GM21360 (cell line): Measurements from ENCODE around the gene PTGR1.
"Not testable (repeated sequence)": the region's sequence is repeated elsewhere in the genome, so short reads cannot be mapped to it uniquely, and the experiment has no call there.

Experiments
- ATAC-seq: cut with Tn5 transposase; IDR thresholded peaks from one replicate; pipeline ENCODE4 v1.9.1; 2021; ENCODE audit warnings: mild to moderate bottlenecking, moderate library complexity; ENCODE audit not compliant: unreplicated experiment

Gene PTGR1

GRCh38 chr9:111615928-111616327 is 16.5 kb upstream of the PTGR1 start:
- no peak for ATAC-seq

GRCh38 chr9:111613436-111614040 is 14.1 kb upstream of the PTGR1 start:
- no peak for ATAC-seq

- no peak for ATAC-seq
Measured at GRCh38 chr9:111610845-111611244, 11.4 kb upstream of the PTGR1 start.

- no peak for ATAC-seq
Measured at GRCh38 chr9:111610149-111610548, 10.7 kb upstream of the PTGR1 start.

GRCh38 chr9:111605041-111605559 is 5.7 kb upstream of the PTGR1 start:
- no peak for ATAC-seq

GRCh38 chr9:111604054-111604615 is 4.7 kb upstream of the PTGR1 start:
- ATAC-seq = no peak

GRCh38 chr9:111603041-111603440 is 3.6 kb upstream of the PTGR1 start:
- no peak for ATAC-seq

- no peak for ATAC-seq
Measured at GRCh38 chr9:111601237-111602018, 2.0 kb upstream of the PTGR1 start.

- ATAC-seq = no peak
Measured at GRCh38 chr9:111599955-111600343, 502 bp upstream of the PTGR1 start.

- no peak for ATAC-seq
Measured at GRCh38 chr9:111598733-111599091, 735 bp downstream of the PTGR1 start.

- no peak for ATAC-seq
Measured at GRCh38 chr9:111597852-111598732, 1.4 kb downstream of the PTGR1 start.

- ATAC-seq = no peak
Measured at GRCh38 chr9:111588846-111589245, 10.6 kb downstream of the PTGR1 start.

GRCh38 chr9:111586378-111586777 is 13.1 kb downstream of the PTGR1 start:
- ATAC-seq = no peak

GRCh38 chr9:111582888-111583287 is 16.6 kb downstream of the PTGR1 start:
- ATAC-seq = no peak

GRCh38 chr9:111572950-111573604 is 26.4 kb downstream of the PTGR1 start:
- ATAC-seq = no peak

- not testable (repeated sequence) for ATAC-seq
Measured at GRCh38 chr9:111568127-111568526, 31.3 kb downstream of the PTGR1 start.

- no peak for ATAC-seq
Measured at GRCh38 chr9:111566234-111566633, 33.2 kb downstream of the PTGR1 start.

- ATAC-seq = no peak
Measured at GRCh38 chr9:111561165-111561719, 38.2 kb downstream of the PTGR1 start.

- no peak for ATAC-seq
Measured at GRCh38 chr9:111559000-111559610, 40.3 kb downstream of the PTGR1 start.

- not testable (repeated sequence) for ATAC-seq
Measured at GRCh38 chr9:111555425-111555824, 44.0 kb downstream of the PTGR1 start.
